Colonic mucosa (tissue), 4 donors: ENCODE data around the gene AKAP17A. TPM values are rescaled to one million over a fixed set of nuclear protein-coding genes. Genes with fewer than 3 reads are reported as not detected.
A peak's percentile ranks its signal among the peaks of the same experiment; 100 is the strongest.

Experiments
- DNase-seq: peaks from one replicate; pipeline ENCODE4 v3.0.0-alpha.2; 2020
- H3K27ac ChIP-seq: fragments of 200-600 bp; one replicate; pipeline ENCODE4 v1.8.0; 2021
- H3K27me3 ChIP-seq: fragments of 200-600 bp; one replicate; pipeline ENCODE4 v1.8.0; 2021
- H3K36me3 ChIP-seq: fragments of 200-600 bp; one replicate; pipeline ENCODE4 v1.8.0; 2021
- H3K4me1 ChIP-seq: fragments of 200-600 bp; one replicate; pipeline ENCODE4 v1.8.0; 2021; ENCODE audit warnings: mild to moderate bottlenecking
- H3K4me3 ChIP-seq: fragments of 200-600 bp; one replicate; pipeline ENCODE4 v1.8.0; 2021
- H3K9ac ChIP-seq, 2 donors: one replicate each; pipeline ENCODE4 v1.7.0; 2013; ENCODE audit warnings: control low read depth in 2 of 2, low read depth in 2 of 2, low read length in 2 of 2
- H3K9me3 ChIP-seq: fragments of 200-600 bp; one replicate; pipeline ENCODE4 v1.8.0; 2021
- CTCF ChIP-seq: fragments of 200-600 bp; IDR thresholded peaks from one replicate; pipeline ENCODE4 v1.8.0; 2022; ENCODE audit warnings: antibody characterized with exemption, mild to moderate bottlenecking
- intact Hi-C: fragments of 100-400 bp; cut with DNase I; formaldehyde crosslinking; loops from one replicate; pipeline ENCODE4 v1.14.1; 2022
- total RNA-seq, 2 donors: library from RNA; stranded (reverse); fragmentation: NEBNext Ultra II Directional in 1 of 2; extraction: Animal tissue kit (Norgen Biotek cat#: 25700) in 1 of 2; gene quantifications; one replicate each; pipeline ENCODE4 v1.2.1, GENCODE V29; 2021
- donor health status: healthy.
- donor health status: DM: no; HTN: no; CAD: no.
- donor health status: DM: no; HTN: no; CAD: no.

The AKAP17A gene, protein sequence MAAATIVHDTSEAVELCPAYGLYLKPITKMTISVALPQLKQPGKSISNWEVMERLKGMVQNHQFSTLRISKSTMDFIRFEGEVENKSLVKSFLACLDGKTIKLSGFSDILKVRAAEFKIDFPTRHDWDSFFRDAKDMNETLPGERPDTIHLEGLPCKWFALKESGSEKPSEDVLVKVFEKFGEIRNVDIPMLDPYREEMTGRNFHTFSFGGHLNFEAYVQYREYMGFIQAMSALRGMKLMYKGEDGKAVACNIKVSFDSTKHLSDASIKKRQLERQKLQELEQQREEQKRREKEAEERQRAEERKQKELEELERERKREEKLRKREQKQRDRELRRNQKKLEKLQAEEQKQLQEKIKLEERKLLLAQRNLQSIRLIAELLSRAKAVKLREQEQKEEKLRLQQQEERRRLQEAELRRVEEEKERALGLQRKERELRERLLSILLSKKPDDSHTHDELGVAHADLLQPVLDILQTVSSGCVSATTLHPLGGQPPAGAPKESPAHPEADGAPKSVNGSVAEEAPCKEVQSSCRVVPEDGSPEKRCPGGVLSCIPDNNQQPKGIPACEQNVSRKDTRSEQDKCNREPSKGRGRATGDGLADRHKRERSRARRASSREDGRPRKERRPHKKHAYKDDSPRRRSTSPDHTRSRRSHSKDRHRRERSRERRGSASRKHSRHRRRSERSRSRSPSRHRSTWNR
- total RNA-seq = 10 to 100 TPM; 42.4 to 44.6 TPM

DNA sequence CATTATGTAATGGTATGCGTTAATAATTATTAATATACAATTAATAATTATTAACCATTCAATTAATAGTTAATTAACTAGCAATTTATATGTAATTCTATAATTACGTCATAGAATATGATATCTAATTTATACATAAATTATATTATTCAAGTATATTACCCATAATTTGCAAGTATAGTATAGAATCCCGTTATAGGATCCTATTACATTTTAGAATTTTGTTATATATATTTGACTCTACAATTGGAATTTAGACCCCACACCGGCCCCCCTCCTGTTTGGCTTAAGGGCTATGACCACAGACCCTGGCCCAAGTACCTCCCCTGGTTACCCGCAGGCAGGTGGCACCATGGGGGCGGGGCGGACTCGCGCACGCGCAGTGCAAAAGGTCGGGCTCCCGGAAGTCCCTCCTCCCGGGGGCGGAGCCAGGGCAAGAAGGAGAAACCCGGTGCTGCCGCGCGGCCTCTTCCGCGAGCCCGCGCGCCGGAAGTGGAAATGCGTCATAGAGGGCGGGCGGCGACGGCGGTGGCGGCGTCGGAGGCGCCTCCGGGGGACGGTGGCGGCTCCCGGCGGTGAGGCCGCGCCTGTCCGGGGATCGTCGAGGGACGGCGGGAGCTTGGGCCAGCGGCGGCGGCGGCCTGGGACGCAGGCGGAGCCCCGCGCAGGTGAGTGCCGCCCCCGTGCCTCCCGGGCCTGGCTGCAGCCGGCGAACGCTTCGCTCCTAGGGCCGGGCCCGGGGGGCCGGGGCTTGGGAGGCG lies at the start of gene AKAP17A:
AKAP17A (plus strand) TSS at position 503 of the 761 bp plus-strand sequence. CDS start 1,859 bp downstream, outside the sequence.
- DNase-seq = peak; percentile 98
- no peak for TF ChIP-seq CTCF
- H3K9me3 ChIP-seq = no peaks in the 10 kb centered on the region
- H3K4me1 ChIP-seq = peaks cover 7% of the 10 kb centered on the region
- H3K27me3 ChIP-seq = no peaks in the 10 kb centered on the region
- H3K36me3 ChIP-seq = peaks cover 16% of the 10 kb centered on the region
- H3K4me3 ChIP-seq = peak within 1 kb of the TSS; percentile 80
- intact Hi-C loops = loop anchor here (5.0 to 10.0 kb wide), 2 partner anchors 134 to 196 kb away; partner anchors contain the start of gene SLC25A6
- H3K9ac ChIP-seq = peak within 1 kb of the TSS; percentile 92 to 98
- peak within 1 kb of the TSS; percentile 37 for H3K27ac ChIP-seq

DNA sequence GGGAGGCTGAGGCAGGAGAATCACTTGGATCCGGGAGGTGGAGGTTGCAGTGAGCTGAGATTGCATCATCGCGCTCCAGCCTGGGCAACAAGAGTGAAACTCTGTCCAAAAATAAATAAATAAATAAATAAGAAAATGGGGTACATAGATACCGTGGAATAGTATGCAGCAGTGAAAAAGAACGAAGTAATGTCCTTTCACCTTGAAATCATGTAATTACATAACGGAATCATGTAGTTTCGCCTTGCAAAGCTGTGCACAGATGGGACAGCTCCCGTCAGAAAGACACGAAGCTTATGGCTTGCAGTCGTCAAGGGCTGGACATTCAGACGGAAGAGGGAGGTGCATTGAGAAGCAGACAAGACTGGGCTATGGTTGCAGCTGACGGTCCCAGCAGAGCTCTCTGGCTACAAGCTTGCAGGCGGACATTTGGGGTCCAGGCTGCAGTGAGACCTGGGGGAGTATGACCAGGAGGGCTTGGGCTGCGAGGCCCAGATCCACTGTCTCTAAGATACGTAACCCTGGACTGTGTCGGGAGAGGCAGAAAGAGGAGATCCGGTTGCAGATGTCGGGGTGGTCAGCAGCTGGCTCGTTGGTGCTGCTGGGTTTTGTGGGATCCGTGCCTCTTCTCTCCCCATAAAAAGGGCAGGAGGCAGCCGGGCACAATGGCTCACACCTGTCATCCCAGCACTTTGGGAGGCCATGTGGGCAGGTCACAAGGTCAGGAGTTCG lies 48.2 kb upstream of the AKAP17A start:
- Histone ChIP-seq H3K9ac (no peak overlapping the region), H3K4me3 (no peak overlapping the region), H3K27me3 (no peaks in the 10 kb centered on the region), H3K27ac (no peak overlapping the region), H3K36me3 (no peaks in the 10 kb centered on the region), H3K4me1 (no peaks in the 10 kb centered on the region), H3K9me3 (no peaks in the 10 kb centered on the region)
- no peak for DNase-seq
- no peak for TF ChIP-seq CTCF
- intact Hi-C loops = no loop called here

- H3K36me3 ChIP-seq = no peaks in the 10 kb centered on the region
- H3K27me3 ChIP-seq = no peaks in the 10 kb centered on the region
- H3K9me3 ChIP-seq = no peaks in the 10 kb centered on the region
- no peak overlapping the region for H3K9ac ChIP-seq
- TF ChIP-seq CTCF = no peak
- H3K4me1 ChIP-seq = no peaks in the 10 kb centered on the region
- no peak overlapping the region for H3K27ac ChIP-seq
- H3K4me3 ChIP-seq = no peak overlapping the region
- DNase-seq = peak; percentile 1
- intact Hi-C loops = no loop called here
These were observed 45.5 kb upstream of the AKAP17A start for GRCh38 chrX:1545776-1546408.

GRCh38 chrX:1546691-1547251 lies 44.6 kb upstream of the AKAP17A start:
- Histone ChIP-seq H3K27ac (no peak overlapping the region), H3K36me3 (no peaks in the 10 kb centered on the region), H3K27me3 (no peaks in the 10 kb centered on the region), H3K4me3 (no peak overlapping the region), H3K9me3 (no peaks in the 10 kb centered on the region), H3K9ac (no peak overlapping the region), H3K4me1 (no peaks in the 10 kb centered on the region)
- intact Hi-C loops = no loop called here
- no peak for TF ChIP-seq CTCF
- DNase-seq = peak; percentile 15
